Measurements from ENCODE around the gene GRIK4.

DNA sequence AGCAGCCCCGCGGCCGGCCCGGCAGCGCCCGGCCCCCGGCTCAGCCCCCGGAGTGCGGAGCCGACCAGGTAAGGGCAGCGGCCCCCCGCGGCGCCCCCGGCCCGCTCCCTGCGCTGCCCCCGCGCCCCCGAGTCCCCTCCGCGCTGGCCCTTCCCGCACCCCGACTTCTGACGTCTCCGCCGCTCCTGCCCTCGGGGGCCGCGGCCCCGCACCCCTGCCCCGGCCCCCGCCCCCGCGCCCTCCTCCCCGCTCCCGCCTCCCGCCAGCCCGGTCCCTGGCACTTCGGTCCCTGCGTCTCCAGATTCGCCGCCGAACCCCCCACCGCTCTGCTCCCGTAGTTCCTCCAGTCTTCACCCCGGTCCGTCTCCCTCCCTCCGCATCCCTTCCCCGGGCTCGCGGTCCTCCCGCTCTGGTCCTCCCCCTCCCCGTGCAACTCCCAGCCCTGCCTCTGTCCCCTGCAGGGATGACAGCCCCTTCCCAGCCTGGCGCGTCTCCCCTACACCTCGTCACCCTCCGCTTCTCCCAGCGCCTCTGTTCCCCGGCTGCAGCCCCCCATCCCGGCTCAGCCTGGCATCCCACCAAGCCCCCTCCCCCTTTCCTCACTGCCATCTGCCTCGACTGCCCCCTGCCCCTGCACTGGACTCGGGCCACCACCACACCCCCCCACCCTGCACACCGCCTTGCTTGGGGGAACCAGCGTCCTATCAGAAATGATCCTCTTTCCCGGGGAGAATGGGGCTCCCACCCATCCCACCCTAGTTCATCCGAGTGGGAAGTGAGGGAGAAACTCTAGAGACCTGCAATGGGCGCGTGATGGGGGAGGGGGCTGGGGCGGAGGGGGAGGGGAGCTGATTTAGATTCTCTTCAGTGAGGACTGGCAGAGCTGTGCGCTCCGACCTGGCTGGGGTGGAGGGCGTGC, 531 bp downstream of the GRIK4 start:
- TF ChIP-seq CTCF (IDR thresholded peaks at IDR 0.05; ENCODE audit: low read depth, low read length, poor library complexity, severe bottlenecking) (no peak), EZH2phosphoT487 (IDR thresholded peaks at IDR 0.05; ENCODE audit: borderline replicate concordance, low read length) (no peak)

Data from DOHH2 (cell line).